Naive thymus-derived CD4-positive, alpha-beta T cell (primary cell): ENCODE data around the gene DSG4. TPM values are rescaled to one million over a fixed set of nuclear protein-coding genes. Genes with fewer than 3 reads are reported as not detected.

Experiments
- ATAC-seq: fragments of 150-1000 bp; cut with Tn5 transposase; 2 replicates; pipeline ENCODE4 v1.10.0; 2021; ENCODE audit warnings: mild to moderate bottlenecking, moderate library complexity
- CTCF ChIA-PET: fragments of 350-600 bp; sonication (Branson Sonifier 250); formaldehyde crosslinking; loops from one replicate; lab custom pipeline; 2021; ENCODE audit warnings: antibody characterized with exemption; lab: Charles Lee
- POLR2A ChIA-PET: fragments of 350-600 bp; sonication (Branson Sonifier 250); formaldehyde crosslinking; loops from one replicate; lab custom pipeline; 2021; ENCODE audit warnings: antibody characterized with exemption, inconsistent platforms; lab: Charles Lee
- DNase-seq, 9 donors: peaks; one replicate each; pipeline versions ENCODE4 v3.0.0 to v3.0.0-alpha.2; 2020 to 2022; ENCODE audit warnings: mixed read lengths in 1 of 9
- H3K27ac ChIP-seq: one replicate; pipeline ENCODE4 v1.7.0; 2013; ENCODE audit warnings: mild to moderate bottlenecking, low read depth, low read length, moderate library complexity
- H3K27me3 ChIP-seq, 2 donors: one replicate each; pipeline ENCODE4 v1.7.0; 2013; ENCODE audit warnings: low read length in 2 of 2, mild to moderate bottlenecking in 2 of 2, moderate library complexity in 2 of 2; ENCODE audit not compliant: control insufficient read depth in 2 of 2, insufficient read depth in 2 of 2
- H3K36me3 ChIP-seq, 3 experiments: 1 replicate in 2 of 3; 2 replicates in 1 of 3; pipeline ENCODE4 v1.7.0; 2013; ENCODE audit warnings: low read length in 3 of 3, mild to moderate bottlenecking in 3 of 3, moderate library complexity in 1 of 3; ENCODE audit not compliant: insufficient read depth in 3 of 3, control insufficient read depth in 2 of 3
- H3K4me1 ChIP-seq, 2 donors: one replicate each; pipeline ENCODE4 v1.7.0; 2013; ENCODE audit warnings: low read length in 2 of 2, mild to moderate bottlenecking in 2 of 2, moderate library complexity in 1 of 2; ENCODE audit not compliant: control insufficient read depth in 2 of 2, insufficient read depth in 2 of 2
- H3K4me3 ChIP-seq: 2 replicates; pipeline ENCODE4 v1.7.0; 2013; ENCODE audit warnings: mild to moderate bottlenecking, low read length
- H3K9me3 ChIP-seq, 3 experiments: 1 replicate in 2 of 3; 2 replicates in 1 of 3; pipeline ENCODE4 v1.7.0; 2013; ENCODE audit warnings: low read length in 3 of 3; ENCODE audit not compliant: control insufficient read depth in 2 of 3
- H3K27ac Mint-ChIP-seq, 9 donors: one replicate each; pipeline ENCODE4 v1.8.0; 2020 to 2022; ENCODE audit warnings: mixed read lengths in 9 of 9, mild to moderate bottlenecking in 8 of 9, moderate library complexity in 5 of 9, inconsistent platforms in 2 of 9
- H3K27me3 Mint-ChIP-seq, 5 donors: one replicate each; pipeline ENCODE4 v1.8.0; 2021 to 2022; ENCODE audit warnings: mixed read lengths in 5 of 5, mild to moderate bottlenecking in 1 of 5
- H3K36me3 Mint-ChIP-seq, 5 donors: one replicate each; pipeline ENCODE4 v1.8.0; 2020 to 2022; ENCODE audit warnings: mixed read lengths in 5 of 5, mild to moderate bottlenecking in 3 of 5, inconsistent platforms in 1 of 5
- H3K4me1 Mint-ChIP-seq, 7 donors: one replicate each; pipeline ENCODE4 v1.8.0; 2020 to 2022; ENCODE audit warnings: mixed read lengths in 7 of 7, mild to moderate bottlenecking in 3 of 7, inconsistent platforms in 1 of 7
- H3K4me3 Mint-ChIP-seq, 10 donors: one replicate each; pipeline ENCODE4 v1.8.0; 2020 to 2022; ENCODE audit warnings: mild to moderate bottlenecking in 10 of 10, mixed read lengths in 10 of 10, moderate library complexity in 6 of 10, inconsistent platforms in 2 of 10
- H3K9me3 Mint-ChIP-seq, 11 donors: one replicate each; pipeline ENCODE4 v1.8.0; 2020 to 2022; ENCODE audit warnings: mixed read lengths in 11 of 11, mild to moderate bottlenecking in 4 of 11, inconsistent platforms in 1 of 11, moderate library complexity in 1 of 11
- intact Hi-C, 2 donors: fragments of 100-400 bp; cut with micrococcal nuclease; formaldehyde crosslinking; loops; one replicate each; pipeline ENCODE4 v1.15.1; 2023
- polyA plus RNA-seq, 2 donors: library from polyadenylated mRNA; unstranded; fragments of 300-500 nt; fragmentation: Illumina TruSeq; gene quantifications; one replicate each; pipeline ENCODE4 v1.2.3, GENCODE V29; 2021
- total RNA-seq, 6 experiments: library from RNA in 5 of 6; stranded (reverse) in 5 of 6; gene quantifications; 1 replicate in 5 of 6; 2 replicates in 1 of 6; pipeline ENCODE4 v1.2.3 and lab custom pipeline; 2021 to 2026

Gene DSG4
- total and polyA plus RNA-seq, 7 experiments from 2014 or later, result not detected

- no peaks in the 10 kb centered on the region for H3K27me3 ChIP-seq
- no peak for DNase-seq
- POLR2A ChIA-PET, result no interaction called here
- H3K9me3 ChIP-seq, result no peaks in the 10 kb centered on the region
- no peaks in the 10 kb centered on the region for H3K27me3 Mint-ChIP-seq
- CTCF ChIA-PET, result no interaction called here
- H3K4me1 Mint-ChIP-seq, result no peaks in the 10 kb centered on the region
- ATAC-seq, result no peak
- no peak overlapping the region for H3K27ac ChIP-seq
- no peaks in the 10 kb centered on the region for H3K4me1 ChIP-seq
- no peaks in the 10 kb centered on the region for H3K36me3 Mint-ChIP-seq
- no peak overlapping the region for H3K4me3 ChIP-seq
- H3K36me3 ChIP-seq, result no peaks in the 10 kb centered on the region
- intact Hi-C loops, result no loop called here
- no peak overlapping the region for H3K27ac Mint-ChIP-seq
- no peak overlapping the region for H3K4me3 Mint-ChIP-seq
- H3K9me3 Mint-ChIP-seq, result peaks cover 0 to 3% (median 0%) of the 10 kb centered on the region in 11 donors
These were observed 20.4 kb downstream of the DSG4 start for GRCh38 chr18:31396796-31397612.

- no peaks in the 10 kb centered on the region for H3K4me1 Mint-ChIP-seq
- no peaks in the 10 kb centered on the region for H3K36me3 Mint-ChIP-seq
- Histone ChIP-seq H3K4me3 (no peak overlapping the region), H3K36me3 (no peaks in the 10 kb centered on the region), H3K27ac (no peak overlapping the region), H3K9me3 (no peaks in the 10 kb centered on the region), H3K4me1 (no peaks in the 10 kb centered on the region), H3K27me3 (no peaks in the 10 kb centered on the region)
- H3K27me3 Mint-ChIP-seq, result no peaks in the 10 kb centered on the region
- peaks cover 0 to 3% (median 0%) of the 10 kb centered on the region in 11 donors for H3K9me3 Mint-ChIP-seq
- intact Hi-C loops, result no loop called here
- no peak for ATAC-seq
- ChIA-PET CTCF (no interaction called here), POLR2A (no interaction called here)
- no peak overlapping the region for H3K27ac Mint-ChIP-seq
- H3K4me3 Mint-ChIP-seq, result no peak overlapping the region
- no peak for DNase-seq
These were observed 21.6 kb downstream of the DSG4 start for GRCh38 chr18:31398191-31398590.

- ChIA-PET CTCF (no interaction called here), POLR2A (no interaction called here)
- H3K27ac Mint-ChIP-seq, result no peak overlapping the region
- Histone ChIP-seq H3K4me1 (no peaks in the 10 kb centered on the region), H3K4me3 (no peak overlapping the region), H3K27me3 (no peaks in the 10 kb centered on the region), H3K36me3 (no peaks in the 10 kb centered on the region), H3K27ac (no peak overlapping the region), H3K9me3 (no peaks in the 10 kb centered on the region)
- H3K4me1 Mint-ChIP-seq, result no peaks in the 10 kb centered on the region
- no peak overlapping the region for H3K4me3 Mint-ChIP-seq
- H3K27me3 Mint-ChIP-seq, result no peaks in the 10 kb centered on the region
- DNase-seq (no peak), ATAC-seq (no peak)
- intact Hi-C loops, result no loop called here
- no peaks in the 10 kb centered on the region for H3K36me3 Mint-ChIP-seq
- H3K9me3 Mint-ChIP-seq, result peaks cover 0 to 3% (median 0%) of the 10 kb centered on the region in 11 donors
These were observed 22.9 kb downstream of the DSG4 start for GRCh38 chr18:31399306-31400032.

- Histone ChIP-seq H3K4me1 (no peaks in the 10 kb centered on the region), H3K4me3 (no peak overlapping the region), H3K27me3 (no peaks in the 10 kb centered on the region), H3K9me3 (no peaks in the 10 kb centered on the region), H3K36me3 (no peaks in the 10 kb centered on the region), H3K27ac (no peak overlapping the region)
- ATAC-seq (no peak), DNase-seq (no peak)
- CTCF ChIA-PET, result interaction anchor here (0.9 kb wide), 1 partner anchor 34 kb away, joined by 3 read pairs; no protein-coding TSS in a partner anchor
- Mint-ChIP-seq H3K4me3 (no peak overlapping the region), H3K9me3 (no peaks in the 10 kb centered on the region), H3K27me3 (no peaks in the 10 kb centered on the region), H3K4me1 (no peaks in the 10 kb centered on the region), H3K36me3 (no peaks in the 10 kb centered on the region), H3K27ac (no peak overlapping the region)
- POLR2A ChIA-PET, result no interaction called here
- intact Hi-C loops, result no loop called here
These were observed 24.8 kb downstream of the DSG4 start for GRCh38 chr18:31401156-31402025.

- intact Hi-C loops, result no loop called here
- CTCF ChIA-PET, result interaction anchor here (0.9 kb wide), 1 partner anchor 34 kb away, joined by 3 read pairs; no protein-coding TSS in a partner anchor
These were observed 25.4 kb downstream of the DSG4 start for GRCh38 chr18:31402026-31402373.

GRCh38 chr18:31403409-31403808, 26.8 kb downstream of the DSG4 start:
- H3K36me3 Mint-ChIP-seq, result no peaks in the 10 kb centered on the region
- ChIA-PET POLR2A (no interaction called here), CTCF (no interaction called here)
- Histone ChIP-seq H3K4me3 (no peak overlapping the region), H3K9me3 (no peaks in the 10 kb centered on the region), H3K36me3 (no peaks in the 10 kb centered on the region), H3K4me1 (no peaks in the 10 kb centered on the region), H3K27me3 (no peaks in the 10 kb centered on the region), H3K27ac (no peak overlapping the region)
- H3K27ac Mint-ChIP-seq, result no peak overlapping the region
- intact Hi-C loops, result no loop called here
- ATAC-seq, result no peak
- no peaks in the 10 kb centered on the region for H3K27me3 Mint-ChIP-seq
- no peaks in the 10 kb centered on the region for H3K4me1 Mint-ChIP-seq
- peaks cover 0 to 3% (median 0%) of the 10 kb centered on the region in 11 donors for H3K9me3 Mint-ChIP-seq
- no peak for DNase-seq
- no peak overlapping the region for H3K4me3 Mint-ChIP-seq

More at GRCh38 chr18:31402026-31402373, 25.4 kb downstream of the DSG4 start:
- Histone ChIP-seq H3K4me1 (no peaks in the 10 kb centered on the region), H3K27me3 (no peaks in the 10 kb centered on the region), H3K4me3 (no peak overlapping the region), H3K36me3 (no peaks in the 10 kb centered on the region), H3K9me3 (no peaks in the 10 kb centered on the region), H3K27ac (no peak overlapping the region)
- DNase-seq, result no peak
- H3K4me3 Mint-ChIP-seq, result no peak overlapping the region
- POLR2A ChIA-PET, result no interaction called here
- no peaks in the 10 kb centered on the region for H3K4me1 Mint-ChIP-seq
- peaks cover 0 to 2% (median 0%) of the 10 kb centered on the region in 11 donors for H3K9me3 Mint-ChIP-seq
- H3K36me3 Mint-ChIP-seq, result no peaks in the 10 kb centered on the region
- no peak overlapping the region for H3K27ac Mint-ChIP-seq
- no peaks in the 10 kb centered on the region for H3K27me3 Mint-ChIP-seq
- ATAC-seq, result no peak
